Measurements from ENCODE around the gene COL20A1. TPM values are rescaled to one million over a fixed set of nuclear protein-coding genes. Genes with fewer than 3 reads are reported as not detected.

Gene COL20A1
- total and polyA plus RNA-seq, 2 donors (not counting 1 experiment from before 2014, with no cell fraction given) = not detected

DNA sequence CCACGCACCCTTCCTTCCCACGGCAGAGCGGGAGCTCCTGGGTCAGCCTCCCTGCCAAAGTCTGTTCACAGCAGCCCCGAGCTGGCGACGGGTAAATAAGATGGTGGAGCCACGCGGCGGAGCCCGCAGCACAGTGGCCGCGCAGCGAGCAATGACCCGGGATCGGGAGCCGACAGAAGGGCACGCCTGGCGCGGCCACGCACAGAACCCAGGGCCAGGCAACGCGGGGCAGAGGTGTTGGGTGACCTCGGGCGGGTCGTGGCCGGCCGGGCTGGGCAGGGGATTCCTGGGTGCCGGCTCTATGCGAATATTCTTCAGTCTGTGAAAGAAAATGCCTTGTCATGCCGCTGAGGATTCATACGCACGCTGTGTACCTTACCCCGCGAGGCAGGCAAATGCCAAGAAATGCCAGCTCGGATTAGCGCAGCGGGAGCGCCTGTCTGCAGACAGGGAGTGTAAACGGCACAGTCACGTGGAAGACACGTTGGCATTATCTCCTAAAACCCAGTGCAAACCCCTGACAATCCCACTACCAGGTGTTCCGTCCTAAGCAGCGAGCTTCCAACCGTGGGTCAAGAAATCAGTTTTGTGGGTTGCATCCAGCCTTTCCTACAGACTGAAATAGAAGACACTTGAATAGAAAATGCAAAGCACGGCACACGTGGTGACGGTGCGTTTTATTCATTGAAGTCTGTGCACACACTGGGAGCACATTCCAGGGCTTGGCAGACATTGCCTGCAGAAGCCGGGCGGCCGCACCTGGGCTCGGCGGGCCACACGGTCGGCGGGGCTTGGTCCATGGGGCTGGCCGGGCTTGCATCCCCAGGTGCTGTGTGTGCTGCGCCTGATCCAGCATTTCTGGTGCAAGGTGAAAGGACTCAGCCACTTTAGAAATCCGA lies 49.8 kb downstream of the COL20A1 start:
- no peaks in the 10 kb centered on the region for H3K4me1 Mint-ChIP-seq
- no peaks in the 10 kb centered on the region for H4K20me1 ChIP-seq (ENCODE audit: control insufficient read depth, insufficient read depth, low read length, poor library complexity, severe bottlenecking)
- H3K4me1 ChIP-seq (ENCODE audit: control insufficient read depth in 2 of 2, insufficient read depth in 2 of 2, low read length in 2 of 2) = no peaks in the 10 kb centered on the region
- POLR2A ChIA-PET = no interaction called here
- no peak overlapping the region for H3K27ac ChIP-seq (ENCODE audit: low read length in 2 of 2)
- H3K9ac ChIP-seq (ENCODE audit: low read length) = no peak overlapping the region
- TF ChIP-seq EZH2 (IDR thresholded peaks at IDR 0.05; ENCODE audit: borderline replicate concordance, insufficient read depth, low read depth, low read length, poor library complexity, severe bottlenecking) (no peak), CTCF (IDR thresholded peaks at IDR 0.05) (no peak)
- H3K27ac Mint-ChIP-seq = no peak overlapping the region
- no peaks in the 10 kb centered on the region for H3K9me3 ChIP-seq (ENCODE audit: control extremely low read depth in 1 of 3, control insufficient read depth in 2 of 3, insufficient read depth in 1 of 3, low read length in 2 of 3)
- CTCF ChIA-PET = no interaction called here
- DNase-seq = no peak
- WGBS (ENCODE audit: insufficient coverage) = 94% methylated on average over 56 of the region's 59 CpGs
- no peaks in the 10 kb centered on the region for H3K27me3 ChIP-seq (replicated peaks in 1 of 4; ENCODE audit: control extremely low read depth in 1 of 4, control insufficient read depth in 3 of 4, insufficient read depth in 4 of 4, low read length in 3 of 4)
- ATAC-seq (ENCODE audit: low read depth) = no peak
- intact Hi-C loops (cut with micrococcal nuclease) = no loop called here
- H3K79me2 ChIP-seq (ENCODE audit: control insufficient read depth, insufficient read depth, low read length) = no peaks in the 10 kb centered on the region
- peaks cover 18% of the 10 kb centered on the region for H3K27me3 Mint-ChIP-seq
- no peak overlapping the region for H3K4me3 Mint-ChIP-seq
- H3K4me2 ChIP-seq (replicated peaks; ENCODE audit: low read depth, low read length, poor library complexity, severe bottlenecking) = no peak overlapping the region
- no peaks in the 10 kb centered on the region for H3K36me3 ChIP-seq (replicated peaks in 1 of 2; ENCODE audit: control extremely low read depth in 1 of 2, control insufficient read depth in 1 of 2, extremely low read depth in 1 of 2, insufficient read depth in 2 of 2, low read length in 1 of 2)
- no peak overlapping the region for H3K4me3 ChIP-seq (ENCODE audit: control extremely low read depth in 1 of 5, extremely low read depth in 1 of 5, insufficient read depth in 1 of 5, low read depth in 2 of 5, low read length in 4 of 5)
- no peak overlapping the region for H2AFZ ChIP-seq (ENCODE audit: insufficient read depth, low read depth, low read length, poor library complexity, severe bottlenecking)
- peaks cover 7% of the 10 kb centered on the region for H3K9me3 Mint-ChIP-seq (ENCODE audit: insufficient read depth)

Data from B cell (primary cell).